Astrocyte (in vitro differentiated cells and primary cell): ENCODE measurements around the gene SLC6A5. TPM values are rescaled to one million over a fixed set of nuclear protein-coding genes. Genes with fewer than 3 reads are reported as not detected.
A peak's percentile ranks its signal among the peaks of the same experiment; 100 is the strongest.

Experiments
- DNase-seq: peaks from one replicate; pipeline ENCODE4 v3.0.0-alpha.2; 2010; ENCODE audit warnings: low read depth
- FAIRE-seq: peaks from 2 replicates; lab custom pipeline; 2011; peaks lifted over from hg19 to GRCh38; lab: Jason Lieb, UNC
- H2AFZ ChIP-seq: 2 replicates; pipeline ENCODE4 v1.6.0; 2012; ENCODE audit warnings: low read depth, low read length, inconsistent platforms
- H3K27ac ChIP-seq: 2 replicates; pipeline ENCODE4 v1.5.1; 2011; ENCODE audit warnings: low read depth, low read length, inconsistent platforms
- H3K27me3 ChIP-seq: 2 replicates; pipeline ENCODE4 v1.6.0; 2011; ENCODE audit warnings: low read length, inconsistent platforms; ENCODE audit not compliant: insufficient read depth
- H3K36me3 ChIP-seq: 2 replicates; pipeline ENCODE4 v1.5.1; 2011; ENCODE audit warnings: low read length, inconsistent platforms; ENCODE audit not compliant: insufficient read depth
- H3K4me1 ChIP-seq: 2 replicates; pipeline ENCODE4 v1.5.1; 2011; ENCODE audit warnings: low read length, inconsistent platforms; ENCODE audit not compliant: insufficient read depth
- H3K4me2 ChIP-seq: 2 replicates; pipeline ENCODE4 v1.6.0; 2012; ENCODE audit warnings: low read length, inconsistent platforms
- H3K4me3 ChIP-seq: 2 replicates; pipeline ENCODE4 v1.5.1; 2011; ENCODE audit warnings: low read depth, mild to moderate bottlenecking, low read length, inconsistent platforms; ENCODE audit not compliant: insufficient read depth
- H3K79me2 ChIP-seq: 2 replicates; pipeline ENCODE4 v1.6.0; 2012; ENCODE audit warnings: mild to moderate bottlenecking, low read length, inconsistent platforms; ENCODE audit not compliant: insufficient read depth
- H3K9ac ChIP-seq: 2 replicates; pipeline ENCODE4 v1.6.0; 2012; ENCODE audit warnings: mild to moderate bottlenecking, low read length, inconsistent platforms
- H3K9me3 ChIP-seq: 2 replicates; pipeline ENCODE4 v1.5.1; 2012; ENCODE audit warnings: low read depth, mild to moderate bottlenecking, low read length, inconsistent platforms; ENCODE audit not compliant: insufficient read depth
- H4K20me1 ChIP-seq: 2 replicates; pipeline ENCODE4 v1.6.0; 2012; ENCODE audit warnings: low read length, inconsistent platforms; ENCODE audit not compliant: insufficient read depth
- H3K27ac Mint-ChIP-seq: one replicate; pipeline ENCODE4 v1.8.0; 2021; ENCODE audit warnings: mild to moderate bottlenecking, mixed read lengths; ENCODE audit not compliant: unreplicated experiment
- H3K27me3 Mint-ChIP-seq: one replicate; pipeline ENCODE4 v1.8.0; 2021; ENCODE audit warnings: low read depth, mixed read lengths; ENCODE audit not compliant: unreplicated experiment
- H3K36me3 Mint-ChIP-seq: one replicate; pipeline ENCODE4 v1.8.0; 2021; ENCODE audit warnings: low read depth, mixed read lengths; ENCODE audit not compliant: unreplicated experiment
- H3K4me1 Mint-ChIP-seq: one replicate; pipeline ENCODE4 v1.8.0; 2021; ENCODE audit warnings: low read depth, mixed read lengths; ENCODE audit not compliant: unreplicated experiment
- H3K4me3 Mint-ChIP-seq: one replicate; pipeline ENCODE4 v1.8.0; 2021; ENCODE audit warnings: mild to moderate bottlenecking, moderate library complexity, mixed read lengths; ENCODE audit not compliant: unreplicated experiment
- H3K9me3 Mint-ChIP-seq: one replicate; pipeline ENCODE4 v1.8.0; 2021; ENCODE audit warnings: mild to moderate bottlenecking, mixed read lengths; ENCODE audit not compliant: unreplicated experiment
- CTCF ChIP-seq: IDR thresholded peaks from 2 replicates; pipeline ENCODE4 v1.5.1; 2011; ENCODE audit warnings: low read depth, mild to moderate bottlenecking, inconsistent platforms, low read length, moderate library complexity; ENCODE audit not compliant: insufficient read depth
- EZH2 ChIP-seq: IDR thresholded peaks from 2 replicates; pipeline ENCODE4 v1.6.1; 2012; ENCODE audit warnings: mild to moderate bottlenecking, low read length, inconsistent platforms; ENCODE audit not compliant: insufficient read depth
- total RNA-seq: library from RNA; stranded (reverse); gene quantifications from 2 replicates; pipeline ENCODE4 v1.2.1, GENCODE V29; 2021

Gene SLC6A5
- total RNA-seq, 1 donor from 2014 or later: not detected

DNA sequence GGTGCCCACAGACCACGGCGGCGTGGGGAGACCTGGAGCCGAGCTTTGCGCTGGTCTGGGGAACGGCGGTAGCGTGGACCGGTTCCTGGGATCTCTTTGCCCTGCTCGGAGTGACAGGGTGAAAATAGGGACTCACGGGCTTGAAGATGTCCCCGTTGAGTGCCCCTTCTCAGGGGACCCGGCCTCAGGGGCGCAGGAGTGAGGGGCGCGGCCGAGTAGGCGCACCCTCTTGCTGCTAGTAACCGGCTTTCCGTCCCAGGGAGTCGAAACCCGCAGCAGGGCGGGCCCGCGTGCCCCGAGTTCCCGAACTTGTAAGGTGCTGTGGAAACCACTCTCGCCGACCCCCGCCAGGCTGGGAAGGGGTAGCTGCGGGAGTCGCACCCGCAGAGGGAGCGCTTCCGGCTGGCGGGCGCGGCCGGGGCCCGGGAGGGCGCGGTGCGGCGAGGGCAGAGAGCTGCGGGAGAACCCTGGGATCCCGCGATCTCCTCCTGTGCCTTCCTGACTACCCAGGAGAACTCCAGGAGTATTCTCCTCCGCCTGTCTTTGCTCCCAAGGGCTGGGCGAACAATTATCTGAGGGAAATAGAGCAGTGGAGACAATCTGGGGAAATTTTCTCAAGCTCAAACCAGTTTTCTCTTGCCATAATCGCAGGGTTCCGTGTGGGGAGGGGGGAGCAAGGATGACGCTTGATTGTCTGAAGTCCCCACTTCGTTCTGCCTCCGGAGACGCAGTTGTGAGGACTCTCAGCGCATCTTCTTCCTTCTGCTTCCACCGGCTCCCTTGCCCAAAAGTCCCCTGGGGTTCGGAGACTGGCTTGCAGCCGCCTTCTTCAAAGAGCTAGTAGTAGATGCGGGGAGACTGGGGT is 70.6 kb downstream of the SLC6A5 start:
- H3K27me3 ChIP-seq: peaks cover 48% of the 10 kb centered on the region
- H3K9ac ChIP-seq: no peak overlapping the region
- no peak overlapping the region for H3K27ac ChIP-seq
- Mint-ChIP-seq H3K4me3 (peak overlapping the region; percentile 82), H3K9me3 (no peaks in the 10 kb centered on the region), H3K27me3 (peaks cover 75% of the 10 kb centered on the region), H3K36me3 (no peaks in the 10 kb centered on the region), H3K27ac (peak overlapping the region; percentile 60), H3K4me1 (peaks cover 4% of the 10 kb centered on the region)
- H3K4me3 ChIP-seq: no peak overlapping the region
- no peak for FAIRE-seq
- H3K4me2 ChIP-seq: peak overlapping the region; percentile 65
- H2AFZ ChIP-seq: no peak overlapping the region
- H3K79me2 ChIP-seq: no peaks in the 10 kb centered on the region
- no peaks in the 10 kb centered on the region for H3K4me1 ChIP-seq
- TF ChIP-seq CTCF (no peak), EZH2 (peak; percentile 80)
- H3K36me3 ChIP-seq: no peaks in the 10 kb centered on the region
- H4K20me1 ChIP-seq: no peaks in the 10 kb centered on the region
- H3K9me3 ChIP-seq: no peaks in the 10 kb centered on the region
- DNase-seq: no peak

GRCh38 chr11:20670932-20671403 is 71.6 kb downstream of the SLC6A5 start:
- DNase-seq: no peak
- Histone ChIP-seq H3K27me3 (peaks cover 48% of the 10 kb centered on the region), H4K20me1 (no peaks in the 10 kb centered on the region), H3K9ac (no peak overlapping the region), H3K4me3 (no peak overlapping the region), H3K36me3 (no peaks in the 10 kb centered on the region), H3K4me1 (no peaks in the 10 kb centered on the region), H3K27ac (no peak overlapping the region), H3K9me3 (no peaks in the 10 kb centered on the region), H3K79me2 (no peaks in the 10 kb centered on the region), H3K4me2 (no peak overlapping the region), H2AFZ (no peak overlapping the region)
- H3K27me3 Mint-ChIP-seq: peaks cover 72% of the 10 kb centered on the region
- peaks cover 4% of the 10 kb centered on the region for H3K4me1 Mint-ChIP-seq
- H3K9me3 Mint-ChIP-seq: no peaks in the 10 kb centered on the region
- no peak overlapping the region for H3K4me3 Mint-ChIP-seq
- H3K36me3 Mint-ChIP-seq: no peaks in the 10 kb centered on the region
- no peak overlapping the region for H3K27ac Mint-ChIP-seq
- no peak for TF ChIP-seq CTCF
- no peak for TF ChIP-seq EZH2
- no peak for FAIRE-seq
